HG02852 (cell line): ENCODE data around the gene CSTB.

ENCODE experiments used
- ATAC-seq: cut with Tn5 transposase; IDR thresholded peaks from one replicate; pipeline ENCODE4 v1.9.1; 2021; ENCODE audit warnings: mild to moderate bottlenecking, moderate library complexity; ENCODE audit not compliant: unreplicated experiment

The CSTB gene

DNA sequence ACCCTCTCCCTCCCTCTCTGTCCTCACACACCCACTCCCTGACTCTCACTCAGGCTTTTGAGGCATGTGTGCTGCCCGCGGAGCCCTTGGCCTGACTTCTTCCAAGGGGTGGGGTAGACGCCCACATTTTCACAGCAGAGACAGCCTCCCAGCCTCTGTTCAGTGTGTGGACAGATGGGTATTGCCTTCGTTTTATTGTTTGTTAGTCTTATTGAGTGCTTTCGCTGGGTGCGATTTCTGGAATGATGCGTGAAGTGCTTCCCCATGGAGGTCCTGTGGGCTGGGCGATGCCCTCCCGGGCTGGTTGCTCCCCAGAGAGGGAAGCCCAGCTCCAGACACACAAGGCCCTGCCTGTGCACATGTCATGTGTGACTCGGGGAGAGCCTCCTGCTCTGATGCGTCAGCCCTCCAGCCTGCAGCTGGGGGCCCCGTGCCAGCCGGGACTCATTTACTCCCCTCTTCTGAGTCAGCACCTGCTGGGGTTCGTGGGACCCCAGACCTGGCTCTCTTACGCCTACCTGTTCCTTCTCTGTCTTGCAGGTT is 42.5 kb downstream of the CSTB start:
- ATAC-seq: no peak

DNA sequence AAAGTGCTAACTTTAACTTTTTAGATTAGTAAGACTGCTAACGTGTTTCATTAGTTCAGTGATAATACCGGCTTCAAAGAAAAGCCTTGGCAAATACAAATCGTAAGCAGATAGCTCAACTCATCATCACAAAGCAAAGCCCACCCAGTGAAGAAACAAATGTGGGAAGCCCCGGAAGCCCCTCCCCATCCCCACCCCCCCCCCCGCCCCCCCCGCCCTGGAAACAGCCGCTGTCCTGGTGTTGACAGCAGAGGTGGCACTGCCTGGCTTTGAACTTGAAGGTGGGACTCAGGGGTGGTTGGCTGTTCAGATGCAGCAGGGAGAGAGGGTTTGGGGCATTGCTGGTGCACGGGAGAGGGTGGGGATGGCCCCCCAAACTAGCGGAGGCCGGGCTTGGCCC is 43.0 kb downstream of the CSTB start:
- ATAC-seq: no peak

DNA sequence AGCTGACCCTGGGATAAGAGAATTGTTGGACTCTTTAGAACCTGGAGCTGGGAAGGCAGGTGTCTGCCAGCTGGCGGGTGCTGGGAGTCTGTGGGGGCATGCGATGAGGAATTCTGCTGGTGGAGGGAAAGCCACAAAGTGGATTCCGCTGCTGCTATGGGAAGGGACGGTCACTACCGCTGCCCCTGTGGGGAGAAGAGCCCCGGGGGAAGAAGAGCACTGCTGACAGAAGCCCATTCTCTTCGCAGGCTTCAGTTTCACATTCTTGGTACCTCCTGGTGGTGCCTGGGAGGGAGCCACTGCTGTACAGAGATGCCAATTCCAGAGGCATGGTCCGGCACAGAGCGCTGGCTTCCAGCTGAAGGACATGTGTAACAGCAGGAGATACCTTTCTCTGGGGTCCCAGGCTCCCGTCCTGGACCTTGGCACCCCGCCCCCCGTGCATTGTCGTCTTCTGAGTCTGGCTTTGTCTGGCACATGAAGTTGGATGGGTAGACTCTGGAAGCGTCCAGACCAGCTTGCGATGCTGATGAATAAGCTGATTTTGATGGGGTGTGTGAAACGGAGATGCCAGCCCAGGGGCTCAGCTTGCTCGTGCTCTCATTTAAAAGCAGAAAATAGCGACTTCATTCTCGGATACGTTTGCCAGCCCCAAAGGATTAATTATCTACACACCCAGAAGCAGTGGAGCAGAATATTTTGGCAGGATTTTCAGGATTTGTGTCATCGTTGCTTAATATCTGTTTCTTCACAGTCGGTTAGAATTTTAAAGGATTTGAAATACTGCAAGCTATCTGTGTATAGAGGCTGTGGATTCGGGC is 44.0 kb downstream of the CSTB start:
- ATAC-seq: no peak

DNA sequence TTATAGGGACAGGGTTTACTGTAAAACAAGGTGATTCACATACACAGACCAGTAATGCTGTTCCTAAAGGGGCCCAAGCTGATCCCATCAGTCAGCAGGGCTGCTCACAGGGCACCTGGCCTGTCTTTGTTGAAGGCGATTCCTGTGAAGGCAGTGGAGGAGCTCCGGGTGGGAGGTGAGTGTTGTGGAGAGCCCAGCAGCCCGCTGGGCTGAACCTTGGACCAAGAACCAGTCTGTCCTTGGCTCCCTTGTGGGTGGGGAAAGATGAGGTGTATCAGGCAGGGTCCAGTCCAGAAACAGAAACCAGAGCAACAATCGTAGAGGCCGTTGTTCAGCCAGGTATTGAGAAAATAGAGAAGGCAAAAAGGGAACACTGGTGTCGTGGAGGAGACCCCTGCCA is 44.6 kb downstream of the CSTB start:
- ATAC-seq: no peak

DNA sequence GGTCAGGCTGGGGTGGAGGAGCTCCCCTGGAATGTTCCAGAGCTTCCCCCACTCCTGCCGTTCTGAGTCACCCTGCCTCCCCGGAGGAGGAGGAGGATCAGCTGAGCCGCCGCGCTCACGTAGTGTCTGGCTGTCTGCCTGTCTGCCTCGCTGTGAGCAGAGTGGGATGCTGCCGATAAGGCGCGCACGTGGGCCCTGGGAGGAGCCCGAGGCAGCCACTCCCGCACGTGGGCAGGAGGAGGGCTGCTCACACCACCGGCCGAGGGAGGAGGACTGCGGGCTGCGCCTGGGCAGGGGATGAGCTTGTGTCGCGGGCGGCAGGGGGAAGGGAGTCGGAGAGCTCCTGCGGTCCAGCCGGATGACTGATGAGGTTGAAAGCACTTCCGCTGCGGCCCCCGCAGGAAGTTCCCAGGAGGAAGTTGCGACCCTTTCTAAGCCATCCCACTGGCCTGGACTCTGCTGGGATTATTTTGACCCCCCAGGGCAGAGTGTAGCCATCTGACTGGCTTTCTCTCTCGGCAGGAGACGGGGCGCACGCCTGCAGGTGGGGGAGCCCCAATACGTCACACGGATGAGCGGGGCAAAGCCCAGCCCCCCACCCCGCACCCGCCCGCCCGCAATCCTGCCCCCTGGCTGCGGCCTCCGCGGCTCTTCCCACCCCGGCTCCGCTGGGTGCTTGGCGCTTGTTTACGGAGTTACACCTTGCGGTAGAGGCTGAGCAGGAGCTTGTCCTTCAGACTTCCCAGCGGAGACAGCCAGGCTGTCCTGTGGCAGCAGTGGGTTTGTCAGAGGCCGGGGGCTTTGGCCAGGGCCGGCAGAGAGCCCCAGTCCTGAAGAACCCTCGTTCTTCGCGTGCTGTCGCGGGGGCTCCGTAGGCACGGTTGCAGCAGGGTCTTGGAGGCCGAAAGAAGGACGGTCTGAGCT is 47.4 kb downstream of the CSTB start:
- peak; percentile 81 for ATAC-seq

DNA sequence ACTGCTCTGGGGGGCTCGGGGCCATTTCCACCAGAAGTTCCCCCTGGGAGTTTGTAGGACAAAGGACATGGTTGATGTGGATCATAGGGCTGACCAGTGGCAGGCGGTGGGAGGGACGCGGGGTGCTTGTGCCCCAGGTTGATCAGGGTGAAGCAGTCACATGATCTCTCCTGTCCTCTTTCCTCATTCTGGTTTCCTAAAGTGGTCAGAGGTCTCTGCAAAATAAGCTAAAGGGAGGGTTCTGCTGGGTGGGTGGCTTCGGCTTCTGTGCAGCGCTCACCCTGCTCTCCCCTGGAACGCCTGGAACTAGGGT is 48.0 kb downstream of the CSTB start:
- ATAC-seq: no peak

DNA sequence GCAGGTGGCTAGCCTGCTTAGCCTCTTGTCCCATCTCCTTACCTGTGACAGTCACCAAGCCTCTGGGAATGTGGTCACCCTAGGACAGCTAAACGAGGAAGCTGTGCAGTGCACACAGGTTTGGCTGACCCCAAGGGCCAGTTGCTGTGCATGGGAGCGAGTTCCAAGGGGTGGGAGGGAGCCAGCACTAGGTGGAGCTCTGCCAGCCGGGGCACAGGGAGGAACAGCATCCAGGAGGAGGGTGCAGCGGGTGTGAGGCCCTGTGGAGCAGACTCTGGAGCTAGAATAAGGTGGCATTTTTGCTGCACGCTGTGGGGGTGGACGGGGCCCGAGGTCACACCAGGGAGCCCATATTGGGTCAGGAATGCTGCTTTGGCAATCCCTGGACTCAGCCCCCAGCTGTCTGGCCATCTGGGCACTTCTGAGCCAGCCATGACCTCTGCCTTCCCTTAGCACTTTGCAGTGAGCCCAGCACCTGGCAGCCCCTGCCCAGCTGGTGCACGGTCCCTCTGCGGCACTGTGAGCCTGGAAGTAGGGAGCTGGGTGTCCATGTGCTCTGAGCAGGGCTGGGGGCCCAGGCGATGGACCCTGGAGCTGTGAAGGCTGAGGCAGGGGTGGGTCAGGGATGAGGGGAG is 48.5 kb downstream of the CSTB start:
- ATAC-seq: no peak

DNA sequence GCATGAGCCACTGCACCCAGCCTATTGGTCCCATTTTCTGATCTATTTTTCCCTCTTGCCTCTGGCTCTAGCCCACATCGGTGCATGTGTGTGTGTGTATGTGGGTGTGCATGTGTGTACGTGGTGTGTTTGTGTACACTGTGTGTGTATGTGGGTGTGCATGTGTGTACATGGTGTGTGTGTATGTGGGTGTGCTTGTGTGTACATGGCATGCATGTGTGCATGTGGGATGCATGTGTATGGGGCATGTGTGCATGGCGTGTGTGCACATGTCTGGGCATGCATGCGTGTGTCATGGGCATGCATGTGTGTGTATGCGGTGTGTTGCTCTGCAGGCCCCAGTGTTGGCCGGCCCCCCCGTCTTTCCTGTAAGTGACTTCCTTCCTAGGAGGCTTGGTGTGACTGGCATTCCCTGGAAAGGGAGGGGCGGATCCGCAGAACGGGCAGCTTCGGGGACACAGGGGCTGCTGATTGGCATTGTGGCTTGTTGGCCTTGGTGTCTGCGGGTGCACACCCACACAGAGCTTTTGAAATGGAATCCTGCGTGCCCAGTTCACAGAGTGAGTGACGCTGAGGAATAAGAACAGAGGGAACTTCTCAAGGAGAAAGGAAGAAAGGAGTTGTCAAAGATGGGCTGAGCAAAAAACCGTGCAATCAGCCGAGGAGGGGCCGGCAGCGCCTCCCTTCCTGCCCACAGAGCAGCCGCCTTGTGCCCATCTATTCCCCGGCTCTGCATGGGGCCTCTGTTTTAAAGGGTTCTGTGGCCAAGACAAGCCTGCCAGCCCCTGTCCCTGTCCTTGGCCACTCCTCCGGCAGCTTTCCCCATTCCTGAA is 49.2 kb downstream of the CSTB start:
- ATAC-seq: no peak
